ENCODE data around the gene PAPPA.

The PAPPA gene, protein sequence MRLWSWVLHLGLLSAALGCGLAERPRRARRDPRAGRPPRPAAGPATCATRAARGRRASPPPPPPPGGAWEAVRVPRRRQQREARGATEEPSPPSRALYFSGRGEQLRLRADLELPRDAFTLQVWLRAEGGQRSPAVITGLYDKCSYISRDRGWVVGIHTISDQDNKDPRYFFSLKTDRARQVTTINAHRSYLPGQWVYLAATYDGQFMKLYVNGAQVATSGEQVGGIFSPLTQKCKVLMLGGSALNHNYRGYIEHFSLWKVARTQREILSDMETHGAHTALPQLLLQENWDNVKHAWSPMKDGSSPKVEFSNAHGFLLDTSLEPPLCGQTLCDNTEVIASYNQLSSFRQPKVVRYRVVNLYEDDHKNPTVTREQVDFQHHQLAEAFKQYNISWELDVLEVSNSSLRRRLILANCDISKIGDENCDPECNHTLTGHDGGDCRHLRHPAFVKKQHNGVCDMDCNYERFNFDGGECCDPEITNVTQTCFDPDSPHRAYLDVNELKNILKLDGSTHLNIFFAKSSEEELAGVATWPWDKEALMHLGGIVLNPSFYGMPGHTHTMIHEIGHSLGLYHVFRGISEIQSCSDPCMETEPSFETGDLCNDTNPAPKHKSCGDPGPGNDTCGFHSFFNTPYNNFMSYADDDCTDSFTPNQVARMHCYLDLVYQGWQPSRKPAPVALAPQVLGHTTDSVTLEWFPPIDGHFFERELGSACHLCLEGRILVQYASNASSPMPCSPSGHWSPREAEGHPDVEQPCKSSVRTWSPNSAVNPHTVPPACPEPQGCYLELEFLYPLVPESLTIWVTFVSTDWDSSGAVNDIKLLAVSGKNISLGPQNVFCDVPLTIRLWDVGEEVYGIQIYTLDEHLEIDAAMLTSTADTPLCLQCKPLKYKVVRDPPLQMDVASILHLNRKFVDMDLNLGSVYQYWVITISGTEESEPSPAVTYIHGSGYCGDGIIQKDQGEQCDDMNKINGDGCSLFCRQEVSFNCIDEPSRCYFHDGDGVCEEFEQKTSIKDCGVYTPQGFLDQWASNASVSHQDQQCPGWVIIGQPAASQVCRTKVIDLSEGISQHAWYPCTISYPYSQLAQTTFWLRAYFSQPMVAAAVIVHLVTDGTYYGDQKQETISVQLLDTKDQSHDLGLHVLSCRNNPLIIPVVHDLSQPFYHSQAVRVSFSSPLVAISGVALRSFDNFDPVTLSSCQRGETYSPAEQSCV (N-terminal part only)

GRCh38 chr9:116153765-116154333, at the start of gene PAPPA:
Gene PAPPA, plus strand, starts transcription at chr9:116153791. Its CDS starts 382 bp downstream, at chr9:116154173.
- TF ChIP-seq CTCF (conservative IDR thresholded peaks at IDR 0.05; ENCODE audit: low read depth, low read length): no peak
- no peak for DNase-seq (ENCODE audit: low read depth)

GRCh38 chr9:116103976-116104820, 49.4 kb upstream of the PAPPA start:
- no peak for TF ChIP-seq CTCF (conservative IDR thresholded peaks at IDR 0.05; ENCODE audit: low read depth, low read length)
- no peak for DNase-seq (ENCODE audit: low read depth)
- no peak overlapping the region for H3K4me3 ChIP-seq (ENCODE audit: low read length)

More at GRCh38 chr9:116153765-116154333, at the start of gene PAPPA:
- peak within 1 kb of the TSS; percentile 80 for H3K4me3 ChIP-seq (ENCODE audit: low read length)

GRCh38 chr9:116112236-116112635, 41.4 kb upstream of the PAPPA start:
- peak; percentile 55 for TF ChIP-seq CTCF (conservative IDR thresholded peaks at IDR 0.05; ENCODE audit: low read depth, low read length)
- no peak for DNase-seq (ENCODE audit: low read depth)
- no peak overlapping the region for H3K4me3 ChIP-seq (ENCODE audit: low read length)

- TF ChIP-seq CTCF (conservative IDR thresholded peaks at IDR 0.05; ENCODE audit: low read depth, low read length): no peak
- no peak overlapping the region for H3K4me3 ChIP-seq (ENCODE audit: low read length)
- DNase-seq (ENCODE audit: low read depth): no peak
Measured at GRCh38 chr9:116115761-116116353, 37.7 kb upstream of the PAPPA start.

DNA sequence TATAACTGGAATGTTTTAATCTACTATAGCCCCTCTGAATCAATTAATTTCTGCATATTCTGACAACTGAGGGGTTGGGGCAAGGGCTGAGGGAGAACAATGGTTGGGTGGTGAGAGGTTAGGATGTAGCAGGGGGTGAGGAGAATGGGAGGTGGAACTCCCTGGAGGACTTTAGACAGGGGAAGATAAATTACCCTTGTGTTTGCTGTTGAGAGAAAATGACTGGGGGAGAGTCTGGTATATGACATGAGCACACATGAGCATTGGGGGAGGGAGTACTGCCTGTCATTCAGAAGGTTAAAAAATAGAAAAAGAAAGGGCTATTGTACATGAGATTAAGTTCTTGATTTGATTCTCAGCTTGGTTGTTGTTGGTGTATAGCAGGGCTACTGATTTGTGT, 37.2 kb upstream of the PAPPA start:
- no peak overlapping the region for H3K4me3 ChIP-seq (ENCODE audit: low read length)
- no peak for DNase-seq (ENCODE audit: low read depth)
- no peak for TF ChIP-seq CTCF (conservative IDR thresholded peaks at IDR 0.05; ENCODE audit: low read depth, low read length)
